OCI-LY3 (cell line): ENCODE data around the gene SAC3D1.

Experiments
- H2AFZ ChIP-seq: fragments of 200-600, 300-600 bp; shearing (Covaris generic); 2 replicates; pipeline ENCODE4 v1.6.0; 2014; ENCODE audit warnings: antibody characterized with exemption, low read depth, low read length
- H3K27ac ChIP-seq: fragments of 200-600, 300-600 bp; sonication (generic); 2 replicates; pipeline ENCODE4 v1.5.1; 2014; ENCODE audit warnings: mild to moderate bottlenecking, low read length, moderate library complexity, mixed read lengths
- H3K27me3 ChIP-seq: fragments of 200-600, 300-600 bp; sonication (generic); 2 replicates; pipeline ENCODE4 v1.6.1; 2014; ENCODE audit warnings: low read depth, low read length, mixed read lengths
- H3K36me3 ChIP-seq: fragments of 200-600, 300-600 bp; sonication (generic); replicated peaks from 2 replicates; pipeline ENCODE3; 2014; ENCODE audit warnings: low read depth, low read length, mixed read lengths
- H3K4me1 ChIP-seq: fragments of 300-600, 200-600 bp; sonication (generic); 2 replicates; pipeline ENCODE4 v1.6.1; 2014; ENCODE audit warnings: low read length, mixed read lengths
- H3K4me2 ChIP-seq: fragments of 200-600, 300-600 bp; sonication (generic); 2 replicates; pipeline ENCODE4 v1.6.1; 2014; ENCODE audit warnings: low read length, mixed read lengths
- H3K4me3 ChIP-seq: fragments of 300-600, 200-600 bp; sonication (generic); 2 replicates; pipeline ENCODE4 v1.5.1; 2014; ENCODE audit warnings: antibody characterized with exemption, mild to moderate bottlenecking, low read length, moderate library complexity
- H3K79me2 ChIP-seq: fragments of 300-600, 200-600 bp; shearing (Covaris generic); 2 replicates; pipeline ENCODE4 v1.6.1; 2014; ENCODE audit warnings: mild to moderate bottlenecking, low read length, mixed read lengths
- H3K9ac ChIP-seq: fragments of 300-600, 200-600 bp; shearing (Covaris generic); 2 replicates; pipeline ENCODE4 v1.6.0; 2014; ENCODE audit warnings: mild to moderate bottlenecking, low read length, moderate library complexity
- H3K9me3 ChIP-seq: fragments of 200-600, 300-600 bp; shearing (Covaris generic); 2 replicates; pipeline ENCODE4 v1.6.1; 2014; ENCODE audit warnings: low read length, mixed read lengths; ENCODE audit not compliant: insufficient read depth
- H4K20me1 ChIP-seq: fragments of 200-600, 300-600 bp; sonication (generic); 2 replicates; pipeline ENCODE4 v1.6.1; 2016; ENCODE audit warnings: low read length, mixed read lengths; ENCODE audit not compliant: insufficient read depth
- EZH2phosphoT487 ChIP-seq: fragments of 200-600 bp; shearing (Covaris generic); IDR thresholded peaks from 2 replicates; pipeline ENCODE4 v1.6.1; 2018; ENCODE audit warnings: antibody characterized with exemption, mixed run types, low read depth
- TF ChIP-seq, protein P1 (sequence below): fragments of 200-600, 300-600 bp; sonication (generic); IDR thresholded peaks from 2 replicates; pipeline ENCODE4 v1.5.1; 2014; ENCODE audit warnings: antibody characterized with exemption, low read length, low read depth

Gene SAC3D1

DNA sequence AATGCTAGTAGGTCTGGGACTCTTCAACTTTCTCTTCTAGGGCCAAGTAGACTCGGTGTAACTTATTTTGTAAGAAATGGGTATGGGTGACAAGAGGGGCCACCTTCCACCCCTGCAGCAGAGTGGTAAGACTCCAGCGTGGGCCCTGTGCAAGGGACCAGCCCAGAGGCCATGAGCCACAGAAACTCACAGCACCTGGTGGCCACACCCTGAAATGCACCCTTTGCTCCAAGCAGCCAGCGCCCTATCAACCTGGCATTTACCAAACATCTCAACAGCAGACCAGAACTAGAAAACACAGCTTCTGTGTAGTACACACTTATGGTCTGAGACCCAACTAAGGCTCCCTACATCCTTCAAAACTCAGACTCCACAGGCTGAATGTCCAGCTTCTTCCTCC lies 37.1 kb downstream of the SAC3D1 start:
- no peaks in the 10 kb centered on the region for H3K9me3 ChIP-seq
- peaks cover 56% of the 10 kb centered on the region for H3K79me2 ChIP-seq
- no peak overlapping the region for H2AFZ ChIP-seq
- peaks cover 8% of the 10 kb centered on the region; the same call in 1 of the 2 replicates for H4K20me1 ChIP-seq
- H3K27ac ChIP-seq, result peak overlapping the region; percentile 33
- peaks cover 57% of the 10 kb centered on the region for H3K36me3 ChIP-seq
- H3K4me3 ChIP-seq, result no peak overlapping the region
- TF ChIP-seq, protein P1, sequence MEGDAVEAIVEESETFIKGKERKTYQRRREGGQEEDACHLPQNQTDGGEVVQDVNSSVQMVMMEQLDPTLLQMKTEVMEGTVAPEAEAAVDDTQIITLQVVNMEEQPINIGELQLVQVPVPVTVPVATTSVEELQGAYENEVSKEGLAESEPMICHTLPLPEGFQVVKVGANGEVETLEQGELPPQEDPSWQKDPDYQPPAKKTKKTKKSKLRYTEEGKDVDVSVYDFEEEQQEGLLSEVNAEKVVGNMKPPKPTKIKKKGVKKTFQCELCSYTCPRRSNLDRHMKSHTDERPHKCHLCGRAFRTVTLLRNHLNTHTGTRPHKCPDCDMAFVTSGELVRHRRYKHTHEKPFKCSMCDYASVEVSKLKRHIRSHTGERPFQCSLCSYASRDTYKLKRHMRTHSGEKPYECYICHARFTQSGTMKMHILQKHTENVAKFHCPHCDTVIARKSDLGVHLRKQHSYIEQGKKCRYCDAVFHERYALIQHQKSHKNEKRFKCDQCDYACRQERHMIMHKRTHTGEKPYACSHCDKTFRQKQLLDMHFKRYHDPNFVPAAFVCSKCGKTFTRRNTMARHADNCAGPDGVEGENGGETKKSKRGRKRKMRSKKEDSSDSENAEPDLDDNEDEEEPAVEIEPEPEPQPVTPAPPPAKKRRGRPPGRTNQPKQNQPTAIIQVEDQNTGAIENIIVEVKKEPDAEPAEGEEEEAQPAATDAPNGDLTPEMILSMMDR, result peak; percentile 60
- no peak for TF ChIP-seq EZH2phosphoT487
- H3K4me2 ChIP-seq, result 0 out of 2 replicates have a peak overlapping the region, but pooled peaks have one; percentile 22
- no peak overlapping the region for H3K9ac ChIP-seq
- H3K4me1 ChIP-seq, result peaks cover 20% of the 10 kb centered on the region
- H3K27me3 ChIP-seq, result no peaks in the 10 kb centered on the region

DNA sequence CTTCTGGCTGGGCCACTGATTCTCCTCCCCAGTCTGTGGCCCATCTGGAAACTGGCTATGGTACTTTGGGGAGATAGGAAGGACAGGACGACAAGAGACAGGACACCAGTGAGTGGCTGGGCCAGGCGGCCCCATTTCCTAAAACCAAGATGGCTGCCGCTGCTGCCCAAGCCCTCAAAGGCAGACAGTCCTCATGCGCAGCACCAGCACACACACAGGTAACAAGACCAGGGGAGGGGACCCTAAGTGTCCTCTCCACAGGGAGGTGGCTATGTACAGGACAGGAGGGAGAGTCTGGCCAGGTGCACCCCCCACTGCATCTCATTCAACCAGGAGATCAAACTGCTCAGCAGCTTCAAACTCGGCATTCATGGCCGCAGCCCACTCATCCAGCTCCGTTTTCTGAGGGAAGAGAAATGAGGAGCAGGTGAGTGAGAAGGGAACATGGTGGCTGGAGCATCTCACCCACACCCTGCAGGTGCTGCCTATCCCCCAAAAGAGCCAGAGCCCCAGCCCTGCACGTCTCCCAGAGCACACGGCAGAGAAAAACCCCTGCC lies 37.9 kb downstream of the SAC3D1 start:
- Histone ChIP-seq H3K4me3 (no peak overlapping the region), H3K4me1 (peaks cover 20% of the 10 kb centered on the region), H3K9ac (no peak overlapping the region), H3K4me2 (0 out of 2 replicates have a peak overlapping the region, but pooled peaks have one; percentile 22), H3K79me2 (peaks cover 63% of the 10 kb centered on the region), H3K36me3 (peaks cover 59% of the 10 kb centered on the region), H3K27ac (peak overlapping the region; percentile 33), H4K20me1 (peaks cover 8% of the 10 kb centered on the region; the same call in 1 of the 2 replicates), H3K9me3 (no peaks in the 10 kb centered on the region), H2AFZ (no peak overlapping the region), H3K27me3 (no peaks in the 10 kb centered on the region)
- TF ChIP-seq, protein P1, result no peak
- no peak for TF ChIP-seq EZH2phosphoT487

DNA sequence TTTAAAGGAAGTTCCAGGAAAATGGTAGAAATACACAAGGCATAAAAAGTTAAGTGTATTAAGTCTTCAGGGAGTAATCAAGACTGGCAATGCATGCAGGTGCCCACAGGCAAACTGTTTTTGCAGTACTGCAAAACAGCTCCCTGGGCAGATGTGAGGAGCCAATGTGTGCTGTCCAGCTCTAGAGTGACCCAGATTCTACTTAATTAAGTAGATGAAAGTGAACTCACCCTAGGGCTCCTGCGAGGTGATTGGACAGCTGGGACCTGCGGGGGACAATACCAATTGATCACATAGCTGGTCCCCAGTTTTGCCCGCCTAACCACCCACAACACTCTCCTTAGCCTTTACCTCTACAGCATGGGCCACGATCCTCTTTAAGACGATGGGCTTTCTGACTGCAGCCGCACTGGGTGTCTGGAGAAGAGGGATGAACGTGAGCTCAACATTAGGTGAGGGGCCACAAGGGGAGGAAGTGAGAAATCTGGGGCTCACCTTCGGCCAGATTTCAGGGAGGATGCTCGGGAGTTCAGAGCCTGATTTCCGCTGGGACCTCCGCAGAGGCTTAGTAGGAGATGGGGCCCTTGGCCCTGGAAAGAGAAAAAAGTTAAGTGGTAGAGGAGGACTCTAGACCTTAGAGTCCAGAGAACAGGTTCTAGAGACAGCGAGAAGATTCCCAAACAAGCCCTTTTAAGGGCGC lies 42.3 kb downstream of the SAC3D1 start:
- TF ChIP-seq, protein P1, result no peak
- TF ChIP-seq EZH2phosphoT487, result no peak

DNA sequence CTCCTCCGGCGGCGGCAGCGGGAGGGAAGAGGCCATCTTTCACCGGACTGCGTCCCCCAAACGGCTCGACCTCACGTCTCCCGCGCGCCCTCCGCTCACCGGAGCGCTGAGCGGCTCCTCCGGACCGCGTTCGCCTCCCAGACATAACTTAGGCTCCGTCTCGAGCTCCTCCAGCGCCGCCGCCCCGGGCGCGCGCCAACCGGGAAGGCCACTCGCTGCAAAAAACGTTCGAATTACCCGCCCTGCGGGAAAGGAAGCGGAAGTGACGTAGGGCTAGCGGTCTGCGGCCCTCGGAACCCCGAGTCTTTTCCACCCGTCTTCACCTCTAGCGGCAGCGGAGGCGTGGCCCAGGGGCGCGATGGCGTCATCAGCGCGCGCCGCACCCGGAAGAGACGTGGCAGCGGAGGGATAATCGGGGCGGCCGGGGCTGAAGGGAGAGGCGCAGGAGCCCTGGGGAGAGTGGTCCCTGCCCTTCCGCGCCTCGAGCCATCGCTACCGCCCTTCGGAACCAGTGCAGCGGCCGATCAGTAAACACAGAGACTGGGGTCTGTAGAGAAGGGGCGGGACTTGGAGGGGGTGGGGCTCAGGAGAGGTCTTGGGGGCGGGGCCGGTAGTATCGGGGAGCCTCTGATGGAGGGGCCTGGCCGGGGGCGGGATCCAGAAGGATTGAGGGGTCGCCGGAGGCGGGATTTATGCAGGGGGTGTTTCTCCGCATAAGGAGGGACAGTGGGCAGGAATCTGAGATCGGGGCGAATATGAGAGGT lies 43.0 kb downstream of the SAC3D1 start, which contains the start of the genes CDCA5 and ZFPL1:
TSS of gene CDCA5 (minus strand) at position 207 of the 764 bp plus-strand sequence. CDS start at position 145, 62 bp downstream.
TSS of gene ZFPL1 (plus strand) at position 389 of the 764 bp plus-strand sequence. CDS start 477 bp downstream, outside the sequence.
- Histone ChIP-seq H3K4me2 (peak within 1 kb of the TSS; percentile 99), H3K36me3 (peaks cover 53% of the 10 kb centered on the region), H3K4me3 (peak within 1 kb of the TSS; percentile 97), H3K79me2 (peaks cover 61% of the 10 kb centered on the region), H3K27me3 (no peaks in the 10 kb centered on the region), H3K4me1 (peaks cover 18% of the 10 kb centered on the region), H3K9ac (peak within 1 kb of the TSS; percentile 97), H3K9me3 (no peaks in the 10 kb centered on the region), H2AFZ (peak within 1 kb of the TSS; percentile 76), H4K20me1 (peaks cover 3% of the 10 kb centered on the region; the same call in 1 of the 2 replicates), H3K27ac (peak within 1 kb of the TSS; percentile 74)
- no peak for TF ChIP-seq EZH2phosphoT487
- TF ChIP-seq, protein P1, result no peak

More for the DNA sequence above, 42.3 kb downstream of the SAC3D1 start:
- no peaks in the 10 kb centered on the region for H3K27me3 ChIP-seq
- peak overlapping the region; percentile 97 for H3K9ac ChIP-seq
- peak overlapping the region; percentile 97 for H3K4me3 ChIP-seq
- no peaks in the 10 kb centered on the region for H3K9me3 ChIP-seq
- peak overlapping the region; percentile 74 for H3K27ac ChIP-seq
- peak overlapping the region; percentile 92 for H3K4me2 ChIP-seq
- peaks cover 7% of the 10 kb centered on the region; the same call in 1 of the 2 replicates for H4K20me1 ChIP-seq
- peaks cover 26% of the 10 kb centered on the region for H3K4me1 ChIP-seq
- H3K79me2 ChIP-seq, result peaks cover 68% of the 10 kb centered on the region
- H3K36me3 ChIP-seq, result peaks cover 58% of the 10 kb centered on the region
- peak overlapping the region; percentile 65 for H2AFZ ChIP-seq
